HL-60 (cell line): ENCODE measurements around the gene SPOP.
"Not testable (repeated sequence)": the region's sequence is repeated elsewhere in the genome, so short reads cannot be mapped to it uniquely, and the experiment has no call there.

Experiments
- DNase-seq, 2 experiments: peaks; one replicate each; pipeline ENCODE4 v3.0.0-alpha.2; 2010 to 2020; ENCODE audit warnings: low read depth in 1 of 2, low spot score in 1 of 2
- H3K27ac ChIP-seq: fragments of 250-450 bp; sonication (Bioruptor Pico); replicated peaks from 2 replicates; pipeline ENCODE4 v1.5.1; 2020; ENCODE audit warnings: mild to moderate bottlenecking, moderate library complexity
- H3K27me3 ChIP-seq: fragments of 250-450 bp; sonication (Bioruptor Pico); 2 replicates; pipeline ENCODE4 v1.5.1; 2021; ENCODE audit warnings: mild to moderate bottlenecking, moderate library complexity; ENCODE audit not compliant: insufficient read depth, poor library complexity, severe bottlenecking
- H3K4me3 ChIP-seq: replicated peaks from 2 replicates; pipeline ENCODE4 v1.5.1; 2011; ENCODE audit warnings: mild to moderate bottlenecking, control low read depth, low read length; ENCODE audit not compliant: insufficient read depth
- CTCF ChIP-seq: IDR thresholded peaks from one replicate; pipeline ENCODE4 v1.5.1; 2011; ENCODE audit warnings: low read length, control low read depth, inconsistent platforms; ENCODE audit not compliant: insufficient read depth
- GABPA ChIP-seq: IDR thresholded peaks from 2 replicates; pipeline ENCODE4 v1.6.1; 2012; ENCODE audit warnings: low read depth
- POLR2AphosphoS5 ChIP-seq: IDR thresholded peaks from 2 replicates; pipeline ENCODE4 v1.6.1; 2012; ENCODE audit warnings: low read depth
- SPI1 ChIP-seq: IDR thresholded peaks from 2 replicates; pipeline ENCODE4 v1.6.1; 2012; ENCODE audit warnings: low read depth, mild to moderate bottlenecking, borderline replicate concordance
- TF ChIP-seq, protein P1 (sequence below): IDR thresholded peaks from 2 replicates; pipeline ENCODE4 v1.6.1; 2012; ENCODE audit warnings: low read depth; ENCODE audit not compliant: insufficient replicate concordance

Gene SPOP

DNA sequence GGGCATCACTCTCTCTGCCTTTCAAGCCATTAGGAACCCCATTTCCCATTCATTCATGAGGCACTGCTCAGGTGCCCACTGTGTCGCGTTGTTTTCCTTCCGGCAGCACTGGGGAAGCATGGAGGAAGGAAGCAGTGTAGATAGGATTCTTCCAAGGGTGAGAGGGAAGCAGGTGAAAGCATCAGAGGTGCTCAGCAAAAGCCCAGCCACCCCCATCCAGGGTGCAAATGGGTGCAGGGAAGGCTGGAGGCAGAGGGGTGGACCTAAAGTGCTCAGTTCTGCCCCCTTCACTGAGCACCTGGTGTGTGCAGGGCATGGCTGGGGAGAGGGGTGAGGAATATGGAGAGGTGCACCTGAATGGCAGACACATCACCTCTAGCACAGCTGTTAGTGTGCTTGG is 105.7 kb downstream of the SPOP start:
- TF ChIP-seq SPI1 (no peak), POLR2AphosphoS5 (no peak), CTCF (no peak), GABPA (no peak)
- TF ChIP-seq, protein P1, sequence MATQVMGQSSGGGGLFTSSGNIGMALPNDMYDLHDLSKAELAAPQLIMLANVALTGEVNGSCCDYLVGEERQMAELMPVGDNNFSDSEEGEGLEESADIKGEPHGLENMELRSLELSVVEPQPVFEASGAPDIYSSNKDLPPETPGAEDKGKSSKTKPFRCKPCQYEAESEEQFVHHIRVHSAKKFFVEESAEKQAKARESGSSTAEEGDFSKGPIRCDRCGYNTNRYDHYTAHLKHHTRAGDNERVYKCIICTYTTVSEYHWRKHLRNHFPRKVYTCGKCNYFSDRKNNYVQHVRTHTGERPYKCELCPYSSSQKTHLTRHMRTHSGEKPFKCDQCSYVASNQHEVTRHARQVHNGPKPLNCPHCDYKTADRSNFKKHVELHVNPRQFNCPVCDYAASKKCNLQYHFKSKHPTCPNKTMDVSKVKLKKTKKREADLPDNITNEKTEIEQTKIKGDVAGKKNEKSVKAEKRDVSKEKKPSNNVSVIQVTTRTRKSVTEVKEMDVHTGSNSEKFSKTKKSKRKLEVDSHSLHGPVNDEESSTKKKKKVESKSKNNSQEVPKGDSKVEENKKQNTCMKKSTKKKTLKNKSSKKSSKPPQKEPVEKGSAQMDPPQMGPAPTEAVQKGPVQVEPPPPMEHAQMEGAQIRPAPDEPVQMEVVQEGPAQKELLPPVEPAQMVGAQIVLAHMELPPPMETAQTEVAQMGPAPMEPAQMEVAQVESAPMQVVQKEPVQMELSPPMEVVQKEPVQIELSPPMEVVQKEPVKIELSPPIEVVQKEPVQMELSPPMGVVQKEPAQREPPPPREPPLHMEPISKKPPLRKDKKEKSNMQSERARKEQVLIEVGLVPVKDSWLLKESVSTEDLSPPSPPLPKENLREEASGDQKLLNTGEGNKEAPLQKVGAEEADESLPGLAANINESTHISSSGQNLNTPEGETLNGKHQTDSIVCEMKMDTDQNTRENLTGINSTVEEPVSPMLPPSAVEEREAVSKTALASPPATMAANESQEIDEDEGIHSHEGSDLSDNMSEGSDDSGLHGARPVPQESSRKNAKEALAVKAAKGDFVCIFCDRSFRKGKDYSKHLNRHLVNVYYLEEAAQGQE = no peak
- Histone ChIP-seq H3K27ac (no peak overlapping the region), H3K27me3 (peaks cover 18% of the 10 kb centered on the region), H3K4me3 (no peak overlapping the region)
- DNase-seq = no peak

DNA sequence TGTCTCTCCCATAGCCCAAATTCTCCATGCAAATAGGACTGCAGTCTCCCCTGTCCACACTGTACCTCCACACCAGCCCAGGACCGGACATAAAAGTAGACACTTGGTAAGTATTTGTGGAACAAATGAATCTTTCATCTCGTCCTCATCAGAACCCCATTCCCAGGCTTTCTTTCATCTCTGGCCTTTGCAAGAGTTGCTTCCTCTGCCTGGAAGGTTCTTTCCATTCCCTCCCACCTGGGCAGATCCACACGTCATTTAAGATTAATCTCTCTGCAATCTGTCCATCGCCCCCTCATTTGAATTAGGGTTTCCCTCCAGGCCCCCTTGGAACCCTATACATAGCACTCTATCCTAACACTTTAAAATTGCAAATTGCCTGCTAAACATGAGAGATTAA is 106.1 kb downstream of the SPOP start:
- H3K27me3 ChIP-seq = peaks cover 13% of the 10 kb centered on the region
- TF ChIP-seq GABPA (no peak), POLR2AphosphoS5 (no peak), CTCF (no peak), SPI1 (no peak)
- TF ChIP-seq, protein P1 = no peak

DNA sequence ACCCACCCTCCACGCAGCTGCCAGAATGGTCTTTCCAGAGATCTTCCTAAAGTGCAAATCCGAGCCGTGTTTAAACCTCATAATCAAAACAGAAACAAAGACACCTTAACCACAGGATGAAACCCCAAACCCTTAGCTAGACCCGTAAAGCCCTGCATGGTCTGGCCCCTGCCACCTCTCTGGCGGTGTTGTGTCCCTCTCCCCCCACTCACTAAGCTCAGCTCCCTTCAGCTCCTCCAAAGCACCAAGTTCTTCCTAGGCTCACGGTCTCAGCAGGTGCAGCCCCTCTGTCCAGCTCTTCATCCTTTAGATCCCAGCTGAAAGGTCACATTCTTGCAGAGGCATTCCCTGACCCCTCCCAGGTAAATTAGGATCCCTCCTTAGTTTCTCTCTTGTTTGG is 106.6 kb downstream of the SPOP start:
- Histone ChIP-seq H3K4me3 (no peak overlapping the region), H3K27me3 (peaks cover 11% of the 10 kb centered on the region), H3K27ac (no peak overlapping the region)
- TF ChIP-seq SPI1 = no peak
- TF ChIP-seq CTCF = no peak
- no peak for TF ChIP-seq POLR2AphosphoS5
- DNase-seq = no peak

More for the DNA sequence above, 106.1 kb downstream of the SPOP start:
- no peak for DNase-seq
- Histone ChIP-seq H3K27ac (no peak overlapping the region), H3K4me3 (no peak overlapping the region)

DNA sequence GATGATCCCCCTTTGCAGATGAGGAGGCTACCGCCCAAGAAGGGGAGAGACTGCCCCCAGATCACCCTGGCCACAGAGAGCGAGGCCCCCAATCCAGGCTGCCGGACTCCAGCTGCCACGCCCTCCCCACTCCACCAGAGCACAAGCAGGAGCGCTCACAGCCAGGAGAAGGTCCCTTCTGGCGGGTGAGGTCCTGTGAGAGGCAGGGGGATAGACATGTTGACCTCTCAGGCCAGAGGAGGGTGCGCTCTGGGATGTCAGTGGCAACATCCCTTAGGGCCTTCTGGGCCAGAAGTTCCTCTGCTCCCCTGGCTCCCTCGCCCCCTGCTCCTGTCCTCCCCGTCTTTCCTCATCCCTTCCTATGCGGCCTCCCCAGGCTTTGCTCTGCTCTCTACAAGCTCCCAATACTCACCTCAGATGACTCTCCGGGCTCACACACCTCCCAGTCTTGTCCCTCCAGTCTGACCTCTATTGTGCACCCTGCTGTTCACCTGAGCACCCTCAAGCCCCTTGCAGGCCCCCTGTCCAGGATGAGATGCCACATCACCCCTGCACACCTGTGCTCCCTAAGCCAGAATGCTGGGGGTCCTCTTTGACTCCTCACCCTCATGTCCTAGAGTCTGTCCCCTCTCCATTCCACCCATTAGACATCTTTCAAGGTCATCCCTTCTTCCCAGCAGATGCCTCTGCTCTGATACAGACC is 107.2 kb downstream of the SPOP start:
- Histone ChIP-seq H3K4me3 (no peak overlapping the region), H3K27me3 (peaks cover 13% of the 10 kb centered on the region), H3K27ac (no peak overlapping the region)
- DNase-seq = no peak
- TF ChIP-seq, protein P1 = no peak
- TF ChIP-seq SPI1 (no peak), CTCF (no peak), GABPA (no peak), POLR2AphosphoS5 (no peak)

- peaks cover 24% of the 10 kb centered on the region for H3K27me3 ChIP-seq
Measured at GRCh38 chr17:49568695-49569047, 109.2 kb downstream of the SPOP start.

More at GRCh38 chr17:49568695-49569047, 109.2 kb downstream of the SPOP start:
- H3K4me3 ChIP-seq, DNase-seq, H3K27ac ChIP-seq: not testable (repeated sequence)
